Transverse colon (tissue), 4 donors: ENCODE measurements around the gene PDILT. TPM values are rescaled to one million over a fixed set of nuclear protein-coding genes. Genes with fewer than 3 reads are reported as not detected.
"Not testable (repeated sequence)": the region's sequence is repeated elsewhere in the genome, so short reads cannot be mapped to it uniquely, and the experiment has no call there.

Experiments
- DNase-seq: peaks from one replicate; pipeline ENCODE4 v3.0.0-alpha.2; 2019
- H3K27ac ChIP-seq, 4 donors: fragments of 200-600 bp; sonication (generic); 2 replicates each; pipeline ENCODE4 v1.5.1; 2016 to 2018; ENCODE audit warnings: inconsistent platforms in 4 of 4
- H3K27me3 ChIP-seq: fragments of 200-600 bp; sonication (generic); 2 replicates; pipeline ENCODE4 v1.5.1; 2017; ENCODE audit warnings: inconsistent platforms
- H3K36me3 ChIP-seq, 4 donors: fragments of 200-600 bp; sonication (generic); 2 replicates each; pipeline ENCODE4 v1.5.1; 2017 to 2019; ENCODE audit warnings: inconsistent platforms in 4 of 4
- H3K4me1 ChIP-seq, 4 donors: fragments of 200-600 bp; sonication (generic); 2 replicates each; pipeline ENCODE4 v1.5.1; 2017 to 2020; ENCODE audit warnings: inconsistent platforms in 4 of 4
- H3K4me3 ChIP-seq, 4 donors: fragments of 200-600 bp; sonication (generic); 1 replicate in 1 of 4; 2 replicates in 3 of 4; pipeline versions ENCODE4 v1.5.1 to v1.6.1; 2017 to 2019; ENCODE audit warnings: inconsistent platforms in 4 of 4
- H3K9me3 ChIP-seq, 2 donors: fragments of 200-600 bp; sonication (generic); 2 replicates each; pipeline ENCODE4 v1.5.1; 2017 to 2019; ENCODE audit warnings: inconsistent platforms in 2 of 2
- EP300 ChIP-seq: sonication (generic); formaldehyde crosslinking; IDR thresholded peaks from one replicate; pipeline ENCODE4 v1.6.1; 2017; ENCODE audit warnings: antibody characterized with exemption, low read depth
- POLR2A ChIP-seq: fragments of 450-650 bp; IDR thresholded peaks from one replicate; pipeline ENCODE4 v1.6.1; 2016; ENCODE audit warnings: antibody characterized with exemption, mild to moderate bottlenecking, moderate library complexity
- POLR2AphosphoS5 ChIP-seq, 3 donors: sonication (generic); formaldehyde crosslinking; IDR thresholded peaks; one replicate each; pipeline ENCODE4 v1.6.1; 2016; ENCODE audit warnings: antibody characterized with exemption in 3 of 3
- WGBS, 2 donors: methylation state at CpG; one replicate each; pipeline ENCODE4 v1.1.5; 2018; ENCODE audit warnings: low coverage in 1 of 2; 5-methylcytosine and 5-hydroxymethylcytosine counted together
- in situ Hi-C, 4 donors: fragments of 200-750 bp; cut with MboI; loops; one replicate each; pipeline versions ENCODE4 v1.15.0 to v1.15.1; 2017; ENCODE audit warnings: low sequenced_read_pairs in 3 of 4, low pct_ligation_motif_present in 1 of 4, low pct_unique_long_range_greater_than_20kb in 1 of 4
- intact Hi-C: fragments of 100-400 bp; cut with DNase I; formaldehyde crosslinking; loops from one replicate; pipeline ENCODE4 v1.15.1; 2023; ENCODE audit warnings: low total_unique reads
- total RNA-seq, 4 donors: library from RNA; depleted of rRNA; stranded (reverse); fragments of >200 nt; gene quantifications; one replicate each; pipeline ENCODE4 v1.1.0, GENCODE V29; 2016
- TF ChIP-seq, protein P1 (sequence below), 5 experiments: fragments of 200-600 bp in 3 of 5; fragments of 450-650 bp in 2 of 5; sonication (generic) in 3 of 5; IDR thresholded peaks; 1 replicate in 2 of 5; 2 replicates in 3 of 5; pipeline ENCODE4 v1.5.1; 2016 to 2017; ENCODE audit warnings: antibody characterized with exemption in 5 of 5, inconsistent platforms in 3 of 5, mild to moderate bottlenecking in 2 of 5, moderate library complexity in 1 of 5

Gene PDILT, protein sequence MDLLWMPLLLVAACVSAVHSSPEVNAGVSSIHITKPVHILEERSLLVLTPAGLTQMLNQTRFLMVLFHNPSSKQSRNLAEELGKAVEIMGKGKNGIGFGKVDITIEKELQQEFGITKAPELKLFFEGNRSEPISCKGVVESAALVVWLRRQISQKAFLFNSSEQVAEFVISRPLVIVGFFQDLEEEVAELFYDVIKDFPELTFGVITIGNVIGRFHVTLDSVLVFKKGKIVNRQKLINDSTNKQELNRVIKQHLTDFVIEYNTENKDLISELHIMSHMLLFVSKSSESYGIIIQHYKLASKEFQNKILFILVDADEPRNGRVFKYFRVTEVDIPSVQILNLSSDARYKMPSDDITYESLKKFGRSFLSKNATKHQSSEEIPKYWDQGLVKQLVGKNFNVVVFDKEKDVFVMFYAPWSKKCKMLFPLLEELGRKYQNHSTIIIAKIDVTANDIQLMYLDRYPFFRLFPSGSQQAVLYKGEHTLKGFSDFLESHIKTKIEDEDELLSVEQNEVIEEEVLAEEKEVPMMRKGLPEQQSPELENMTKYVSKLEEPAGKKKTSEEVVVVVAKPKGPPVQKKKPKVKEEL
- not detected for total RNA-seq

DNA sequence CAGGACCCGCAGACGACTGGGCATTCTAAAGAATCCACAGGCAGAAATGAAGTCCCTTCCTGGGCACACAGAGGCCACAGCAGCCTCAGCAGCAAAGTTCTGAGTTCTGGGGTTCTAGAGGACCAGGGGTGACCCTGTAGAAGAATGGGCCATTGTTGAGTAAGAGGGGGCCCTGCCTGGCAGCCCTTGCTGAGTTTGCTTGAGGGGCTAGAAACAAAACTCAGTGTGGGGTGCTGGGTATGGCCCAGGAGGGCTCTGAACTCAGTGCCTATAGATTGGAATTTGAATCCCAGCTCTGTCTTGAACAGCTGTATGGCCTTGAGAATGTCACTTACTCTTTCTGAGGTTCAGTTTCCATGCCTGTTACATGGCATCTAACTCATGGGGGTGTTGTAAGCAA lies at the start of gene PDILT:
Gene PDILT (minus strand): TSS at position 101 of the 400 bp plus-strand sequence. CDS start 5,437 bp downstream, outside the sequence.
- in situ Hi-C loops = no loop called here
- Histone ChIP-seq H3K27ac (no peak within 1 kb of the TSS), H3K9me3 (no peaks in the 10 kb centered on the region), H3K4me3 (no peak within 1 kb of the TSS), H3K36me3 (no peaks in the 10 kb centered on the region), H3K4me1 (no peaks in the 10 kb centered on the region), H3K27me3 (no peaks in the 10 kb centered on the region)
- WGBS, 2 donors = 95% methylated on average over 2 of the region's 2 CpGs; no CpG with 5 or more reads in 1 of the 2 donors
- TF ChIP-seq, protein P1, sequence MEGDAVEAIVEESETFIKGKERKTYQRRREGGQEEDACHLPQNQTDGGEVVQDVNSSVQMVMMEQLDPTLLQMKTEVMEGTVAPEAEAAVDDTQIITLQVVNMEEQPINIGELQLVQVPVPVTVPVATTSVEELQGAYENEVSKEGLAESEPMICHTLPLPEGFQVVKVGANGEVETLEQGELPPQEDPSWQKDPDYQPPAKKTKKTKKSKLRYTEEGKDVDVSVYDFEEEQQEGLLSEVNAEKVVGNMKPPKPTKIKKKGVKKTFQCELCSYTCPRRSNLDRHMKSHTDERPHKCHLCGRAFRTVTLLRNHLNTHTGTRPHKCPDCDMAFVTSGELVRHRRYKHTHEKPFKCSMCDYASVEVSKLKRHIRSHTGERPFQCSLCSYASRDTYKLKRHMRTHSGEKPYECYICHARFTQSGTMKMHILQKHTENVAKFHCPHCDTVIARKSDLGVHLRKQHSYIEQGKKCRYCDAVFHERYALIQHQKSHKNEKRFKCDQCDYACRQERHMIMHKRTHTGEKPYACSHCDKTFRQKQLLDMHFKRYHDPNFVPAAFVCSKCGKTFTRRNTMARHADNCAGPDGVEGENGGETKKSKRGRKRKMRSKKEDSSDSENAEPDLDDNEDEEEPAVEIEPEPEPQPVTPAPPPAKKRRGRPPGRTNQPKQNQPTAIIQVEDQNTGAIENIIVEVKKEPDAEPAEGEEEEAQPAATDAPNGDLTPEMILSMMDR (IDR thresholded peaks at IDR 0.05) = no peak
- TF ChIP-seq POLR2A = no peak
- no peak for TF ChIP-seq POLR2AphosphoS5 (IDR thresholded peaks at IDR 0.05)
- no peak for TF ChIP-seq EP300
- intact Hi-C loops = no loop called here
- DNase-seq = no peak

DNA sequence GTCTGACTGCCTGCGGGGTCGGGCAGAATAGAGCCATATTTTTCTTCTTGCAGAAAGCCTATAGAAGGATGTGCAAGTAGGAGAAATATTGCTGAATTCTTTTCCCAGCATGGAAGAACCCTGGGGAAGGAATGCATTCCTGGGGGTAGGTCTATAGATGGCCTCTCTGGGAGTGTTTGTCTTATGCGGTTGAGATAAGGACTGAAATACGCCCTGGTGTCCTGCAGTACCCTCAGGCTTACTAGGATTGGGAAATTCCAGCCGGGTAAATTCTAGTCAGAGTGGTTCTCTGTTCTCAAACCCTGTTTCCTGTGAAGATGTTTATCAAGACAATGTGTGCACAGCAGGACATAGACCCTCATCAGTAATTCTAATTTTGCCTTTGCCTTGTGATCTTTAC lies 49.1 kb upstream of the PDILT start:
- H3K4me1 ChIP-seq, DNase-seq, H3K36me3 ChIP-seq, H3K27ac ChIP-seq, H3K9me3 ChIP-seq, H3K4me3 ChIP-seq, H3K27me3 ChIP-seq, intact Hi-C loops, in situ Hi-C loops: not testable (repeated sequence)
- WGBS, 2 donors = no CpG with 5 or more reads among the region's 5 CpGs

DNA sequence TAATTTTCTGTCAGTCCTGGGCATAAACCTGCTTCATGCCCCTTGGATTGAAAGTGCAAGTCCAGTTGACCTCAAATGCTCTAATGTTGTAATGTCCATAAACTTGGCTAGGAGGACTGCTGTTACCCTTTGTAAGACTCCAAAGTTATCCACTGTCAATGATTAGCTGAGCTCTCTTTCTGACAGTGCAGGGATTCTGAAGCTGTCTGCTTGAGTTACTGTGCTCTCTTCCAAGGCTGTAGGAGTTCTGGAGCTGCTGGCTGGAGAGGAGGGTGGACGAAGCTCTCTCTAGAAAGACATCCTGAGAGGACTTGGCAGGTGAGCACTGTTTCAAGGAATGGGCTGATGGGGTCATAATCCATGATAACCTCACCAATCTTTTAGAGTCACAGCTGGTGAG lies 46.8 kb upstream of the PDILT start, which contains the start of gene ACSM2A:
Gene ACSM2A (plus strand): TSS at position 158 of the 400 bp plus-strand sequence. CDS start 8,594 bp downstream, outside the sequence.
- WGBS, 2 donors = no CpG with 5 or more reads among the region's 1 CpG
- intact Hi-C loops, in situ Hi-C loops, H3K9me3 ChIP-seq, DNase-seq, H3K4me3 ChIP-seq, H3K36me3 ChIP-seq, H3K27ac ChIP-seq, H3K4me1 ChIP-seq, H3K27me3 ChIP-seq: not testable (repeated sequence)

DNA sequence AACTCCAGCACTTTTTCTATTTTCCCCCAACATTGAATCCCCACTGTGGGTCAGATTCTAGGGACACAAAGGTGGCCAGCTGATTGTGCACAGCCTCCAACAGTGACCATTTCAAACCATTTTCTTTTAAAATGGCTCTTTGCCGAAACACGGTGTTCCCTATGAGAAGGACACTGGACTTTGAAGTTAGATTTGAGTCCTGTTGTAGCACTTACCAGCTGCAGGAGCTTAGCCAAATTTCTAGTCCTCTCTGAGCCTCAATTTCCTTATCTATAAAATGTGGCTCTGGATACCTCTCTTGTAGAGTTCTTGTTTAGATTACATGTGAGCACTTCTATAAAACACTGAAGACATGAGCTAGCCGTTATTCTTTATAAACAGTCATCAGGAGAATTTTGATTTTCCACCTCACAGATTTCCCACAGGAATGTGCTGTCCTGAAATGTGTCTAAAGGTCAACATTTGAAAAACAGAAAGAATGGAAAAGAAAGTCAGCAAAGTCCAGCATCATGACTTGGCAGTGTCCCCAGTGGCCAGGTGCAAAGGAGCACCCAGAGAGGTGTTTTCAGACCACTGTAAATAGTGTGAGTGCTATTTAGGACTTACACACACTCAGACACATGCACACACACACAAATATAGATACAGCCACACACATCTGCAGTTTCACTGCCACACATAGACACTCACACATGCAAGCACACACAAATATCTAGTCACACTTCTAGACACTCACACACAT lies 42.3 kb upstream of the PDILT start:
- DNase-seq, H3K4me3 ChIP-seq, H3K27ac ChIP-seq, intact Hi-C loops, H3K36me3 ChIP-seq, H3K9me3 ChIP-seq, H3K27me3 ChIP-seq, in situ Hi-C loops, H3K4me1 ChIP-seq: not testable (repeated sequence)
- WGBS, 2 donors = no CpG with 5 or more reads among the region's 3 CpGs

DNA sequence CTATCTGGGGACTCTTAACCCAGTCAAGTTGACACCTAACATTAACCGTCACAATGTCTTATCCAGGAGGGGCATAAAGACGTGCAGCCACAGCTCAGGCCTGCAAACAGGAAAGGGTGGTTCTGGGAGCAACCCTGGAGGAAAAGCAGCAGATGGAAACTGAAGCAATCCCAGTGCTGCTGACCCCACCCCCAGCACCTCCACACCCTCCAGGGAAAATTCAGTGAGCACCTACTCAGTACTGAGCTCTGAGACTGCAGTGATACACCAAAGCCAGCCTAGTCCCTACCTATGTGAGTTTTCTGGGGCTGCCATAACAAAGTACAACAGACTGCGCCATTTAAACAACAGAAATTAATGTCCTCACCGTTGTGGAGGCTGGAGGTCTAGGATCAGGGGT lies 37.3 kb upstream of the PDILT start:
- in situ Hi-C loops, H3K27me3 ChIP-seq, DNase-seq, H3K9me3 ChIP-seq, intact Hi-C loops, H3K4me1 ChIP-seq, H3K4me3 ChIP-seq, H3K36me3 ChIP-seq: not testable (repeated sequence)
- H3K27ac ChIP-seq = peak overlapping the region in 1 of 4 donors; percentile 80
- 81% methylated on average over 2 of the region's 4 CpGs; no CpG with 5 or more reads in 1 of the 2 donors for WGBS, 2 donors

DNA sequence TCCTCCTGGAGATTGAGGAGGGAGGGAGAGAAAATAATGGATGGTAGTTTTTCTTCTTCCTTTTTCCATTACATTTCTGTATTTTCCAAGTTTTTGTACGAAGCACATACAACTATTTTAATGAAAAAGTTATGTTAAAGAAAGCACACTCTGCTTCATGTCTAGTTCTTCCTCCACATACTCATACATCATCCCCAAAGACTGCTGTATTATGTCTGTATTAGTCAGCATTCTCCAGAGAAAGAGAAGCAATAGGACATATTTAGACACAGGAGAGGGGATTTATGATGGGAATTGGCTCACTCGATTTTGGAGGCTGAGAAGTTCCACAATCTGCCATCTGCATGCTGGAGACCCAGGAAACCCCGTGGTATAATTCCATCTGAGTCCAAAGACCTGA lies 36.7 kb upstream of the PDILT start:
- H3K9me3 ChIP-seq = no peaks in the 10 kb centered on the region
- intact Hi-C loops = no loop called here
- no peak overlapping the region for H3K4me3 ChIP-seq
- no peak for TF ChIP-seq EP300
- in situ Hi-C loops = no loop called here
- 42 to 43% methylated on average over 3 of the region's 3 CpGs for WGBS, 2 donors
- H3K4me1 ChIP-seq = no peaks in the 10 kb centered on the region
- peak overlapping the region in 2 of 4 donors; percentile 80 for H3K27ac ChIP-seq
- no peak for DNase-seq
- H3K36me3 ChIP-seq = no peaks in the 10 kb centered on the region
- H3K27me3 ChIP-seq = no peaks in the 10 kb centered on the region

DNA sequence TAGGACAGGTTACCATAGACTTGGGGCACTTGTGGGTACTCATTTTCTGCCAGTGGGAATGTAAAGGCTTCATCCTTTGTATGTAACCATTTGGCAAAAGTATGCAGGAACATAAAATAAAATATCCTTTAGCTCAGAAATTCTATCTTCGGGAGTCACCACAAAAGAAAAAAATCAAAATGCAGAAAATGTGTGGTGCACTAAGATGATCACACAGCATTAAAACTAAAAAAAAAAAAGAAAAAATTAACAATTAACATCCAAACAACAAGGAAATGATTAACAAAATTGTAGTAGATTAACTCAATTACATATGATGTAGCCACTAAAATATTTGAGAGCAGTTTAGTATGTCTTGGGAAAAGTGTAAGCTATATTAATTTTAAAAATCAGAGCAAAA lies 36.2 kb upstream of the PDILT start:
- H3K4me3 ChIP-seq, H3K4me1 ChIP-seq, in situ Hi-C loops, H3K27me3 ChIP-seq, intact Hi-C loops, DNase-seq, H3K9me3 ChIP-seq, H3K36me3 ChIP-seq: not testable (repeated sequence)
- peak overlapping the region in 3 of 4 donors; percentile 17 to 80 (median 80) for H3K27ac ChIP-seq
- 63 to 100% methylated on average over 1 of the region's 1 CpG for WGBS, 2 donors
